NCI-H146 treated with DMSO at 0.1 percent for 48 hours (cell line): ENCODE data around the gene PHF3.

Experiments
- DNase-seq: peaks from one replicate; lab custom pipeline; 2025; ENCODE audit not compliant: unreplicated experiment; lab: John Stamatoyannopoulos, UW

The PHF3 gene

GRCh38 chr6:63640062-63640461 lies 4.5 kb downstream of the PHF3 start:
- DNase-seq, result no peak

DNA sequence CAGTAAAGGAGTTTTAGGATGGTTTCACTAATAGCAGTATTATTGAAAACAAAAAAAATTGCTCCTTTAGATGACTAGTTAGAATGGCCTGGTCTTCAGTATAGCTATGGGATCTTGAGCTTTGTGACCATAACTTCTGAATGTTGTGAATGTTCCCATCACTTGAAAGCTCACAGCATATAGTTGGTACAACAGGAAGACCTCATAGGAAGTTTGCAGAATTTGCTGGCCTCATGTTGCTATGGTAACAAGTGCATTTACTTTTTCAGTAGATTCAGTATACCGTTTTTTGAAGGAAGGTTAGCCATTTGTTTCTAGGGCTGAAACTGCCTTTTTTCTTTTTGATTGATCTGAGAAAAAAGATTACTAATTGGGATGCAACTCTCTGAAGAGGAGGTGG lies 8.3 kb downstream of the PHF3 start:
- DNase-seq, result no peak

DNA sequence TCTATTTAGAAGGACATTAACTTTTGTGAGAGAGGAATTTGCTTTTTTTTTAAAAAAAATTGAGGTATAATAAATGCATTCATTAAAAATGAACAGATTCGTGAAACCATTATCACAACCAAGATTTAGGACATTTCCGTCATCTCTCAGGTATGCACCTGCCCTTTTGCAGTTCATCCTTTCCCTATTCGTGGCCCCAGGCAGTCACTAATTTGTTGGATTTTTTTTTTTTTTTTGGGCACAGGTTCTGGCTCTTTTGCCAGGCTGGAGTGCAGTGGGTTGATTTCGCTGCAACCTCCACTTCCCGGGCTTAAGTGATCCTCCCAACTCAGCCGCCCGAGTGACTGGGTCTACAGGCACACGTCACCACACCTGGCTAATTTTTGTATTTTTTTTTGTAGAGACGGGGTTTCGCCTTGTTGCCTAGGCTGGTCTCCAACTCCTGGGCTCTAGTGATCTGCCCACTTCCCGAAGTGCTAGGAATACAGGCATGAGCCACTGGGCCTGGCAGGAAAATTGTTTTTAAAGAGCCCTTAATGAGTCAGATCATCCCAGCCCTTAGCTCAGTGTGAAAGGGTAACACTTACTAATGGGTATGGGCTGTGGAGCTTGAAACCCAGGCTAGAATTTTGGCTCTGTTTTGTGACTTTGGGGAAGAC lies 9.2 kb downstream of the PHF3 start:
- no peak for DNase-seq

DNA sequence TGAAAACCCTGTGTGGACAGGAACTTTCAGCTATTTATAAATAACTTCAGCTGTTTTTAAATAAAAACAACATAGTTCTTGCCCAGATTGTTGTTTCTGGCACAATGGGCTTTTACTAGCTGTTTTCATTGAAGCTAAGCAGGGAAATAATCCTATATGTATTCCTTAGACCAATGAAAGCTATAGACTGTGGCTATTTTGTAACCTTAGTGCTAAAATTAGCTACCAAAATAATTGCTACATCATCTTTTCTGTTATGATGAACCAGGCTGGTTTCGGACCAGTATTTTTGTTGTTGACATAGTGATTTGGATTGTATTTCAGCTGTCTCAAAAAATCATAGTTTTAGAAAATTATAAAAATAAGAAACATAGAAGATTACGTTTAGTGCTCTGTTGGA lies 13.7 kb downstream of the PHF3 start:
- no peak for DNase-seq

DNA sequence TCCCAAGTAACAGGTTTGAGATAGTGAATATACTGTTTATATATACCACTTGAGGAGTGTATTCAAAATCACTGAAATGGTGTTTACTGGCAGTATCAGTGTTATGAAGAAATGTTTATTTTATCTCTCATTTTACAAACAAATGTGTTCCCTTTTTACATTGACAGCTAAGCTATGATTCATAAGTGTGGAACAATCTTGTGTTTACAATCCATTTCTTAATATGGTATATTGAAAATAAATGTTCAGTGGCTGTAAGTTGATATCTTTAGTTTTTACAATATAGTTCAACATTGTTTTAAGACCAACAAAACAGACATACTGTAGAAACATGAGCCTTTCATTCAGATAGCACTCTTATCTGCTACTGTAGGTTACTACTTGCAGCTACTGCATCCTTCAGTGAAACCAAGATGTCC lies 14.3 kb downstream of the PHF3 start:
- DNase-seq, result no peak

- no peak for DNase-seq
Observed at GRCh38 chr6:63652980-63653379, 17.4 kb downstream of the PHF3 start.

DNA sequence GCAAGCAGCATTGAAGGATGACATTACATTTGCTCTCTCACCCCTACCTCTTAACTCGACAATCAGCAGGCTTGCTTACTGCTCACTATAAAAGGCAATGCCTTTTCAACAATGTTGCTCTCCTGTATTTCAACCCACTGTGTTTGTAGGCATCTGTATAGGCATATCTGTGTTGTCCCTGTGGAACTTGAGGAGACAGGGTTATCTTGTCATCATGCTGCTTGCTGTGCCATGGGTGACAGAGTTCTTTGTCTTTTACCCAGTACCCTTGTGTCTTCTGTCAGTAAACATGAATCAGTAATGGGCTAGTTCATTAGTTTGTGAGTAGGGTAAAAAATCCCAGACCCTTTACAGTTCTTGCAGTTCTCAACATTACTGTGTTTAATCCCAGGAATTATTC lies 25.2 kb downstream of the PHF3 start:
- DNase-seq, result no peak

GRCh38 chr6:63661769-63662168 lies 26.2 kb downstream of the PHF3 start:
- DNase-seq, result no peak

GRCh38 chr6:63663147-63663955 lies 27.7 kb downstream of the PHF3 start:
- no peak for DNase-seq

GRCh38 chr6:63663956-63664281 lies 28.3 kb downstream of the PHF3 start:
- DNase-seq, result no peak

GRCh38 chr6:63671098-63671754 lies 35.6 kb downstream of the PHF3 start:
- no peak for DNase-seq

DNA sequence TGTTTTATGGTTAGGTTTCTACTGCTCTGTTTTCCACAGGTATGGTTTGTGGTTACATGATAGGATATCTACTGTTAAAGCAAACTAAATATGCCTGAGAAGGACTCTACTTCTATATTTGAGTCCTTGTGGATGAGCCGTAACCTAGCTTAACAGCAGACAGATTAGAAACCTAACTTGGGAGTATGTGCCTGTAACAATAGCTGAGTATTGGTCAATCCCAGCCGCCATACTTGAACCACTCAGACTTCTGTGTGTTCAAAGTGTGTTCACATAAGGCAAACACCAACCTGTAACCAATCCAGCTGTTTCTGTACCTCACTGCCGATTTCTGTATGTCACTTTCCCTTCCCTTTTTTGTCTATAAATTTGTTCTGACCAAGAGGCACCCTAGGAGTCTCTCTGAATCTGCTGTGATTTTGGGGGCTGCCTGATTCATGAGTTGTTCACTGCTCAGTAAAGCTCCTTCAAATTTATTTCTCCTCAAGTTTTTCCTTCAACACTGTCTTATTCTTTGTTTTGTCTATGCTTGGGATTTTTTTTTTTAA lies 37.1 kb downstream of the PHF3 start:
- DNase-seq, result no peak

GRCh38 chr6:63673692-63674091 lies 38.1 kb downstream of the PHF3 start:
- no peak for DNase-seq

GRCh38 chr6:63674635-63675034 lies 39.0 kb downstream of the PHF3 start:
- no peak for DNase-seq

DNA sequence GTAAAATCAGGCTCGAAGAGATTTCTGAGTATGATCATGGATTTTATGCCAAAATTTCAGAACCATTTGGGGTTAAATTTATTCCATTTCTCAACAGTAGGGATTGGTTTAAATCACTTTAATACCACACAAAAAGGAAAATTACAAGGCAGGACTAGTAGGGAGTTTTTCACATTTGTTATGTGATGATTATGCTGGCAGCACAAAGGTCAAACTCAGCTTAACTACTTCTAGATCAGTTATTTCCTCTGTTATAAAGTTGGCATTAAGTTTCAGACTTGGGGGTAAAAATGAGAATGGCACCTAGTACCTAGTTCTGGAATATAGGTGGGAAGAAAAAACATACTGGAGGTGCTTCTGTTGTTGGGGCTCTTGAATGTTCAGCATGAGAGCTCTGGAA lies 39.5 kb downstream of the PHF3 start:
- no peak for DNase-seq

DNA sequence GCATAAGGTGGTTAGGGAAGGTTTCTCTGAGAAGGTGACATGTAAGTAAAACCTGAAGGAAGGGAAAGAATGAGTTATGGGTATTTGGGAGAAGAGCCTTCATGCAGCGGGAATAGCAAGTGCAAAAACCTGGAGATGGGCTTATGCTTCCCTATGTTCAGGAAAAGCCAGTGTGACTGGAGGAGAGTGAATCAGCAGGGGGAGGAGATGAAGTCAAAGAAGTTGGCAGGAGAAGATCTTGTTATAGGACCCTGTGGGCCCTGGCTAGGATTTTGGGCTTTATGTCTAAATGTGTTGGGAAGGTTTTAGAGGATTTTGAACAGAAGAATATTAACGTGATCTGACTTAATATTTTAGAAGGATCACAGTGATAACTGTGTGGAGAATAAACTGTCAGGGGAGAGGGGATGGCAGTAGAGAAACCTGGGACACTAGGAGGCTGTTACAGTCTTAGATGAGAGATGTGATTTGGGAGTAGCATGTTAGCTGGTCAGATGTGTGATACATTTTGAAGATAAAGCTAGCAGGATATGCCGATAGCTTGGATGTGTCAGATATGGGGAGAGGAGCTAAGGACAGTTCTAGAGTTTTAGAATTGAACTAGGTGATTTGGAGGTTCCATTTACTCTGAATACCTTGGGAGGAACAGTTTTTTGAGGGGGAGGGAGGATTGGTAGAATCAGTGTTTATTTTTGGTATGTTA lies 41.0 kb downstream of the PHF3 start:
- DNase-seq, result no peak

- DNase-seq, result no peak
Observed at GRCh38 chr6:63677282-63677681, 41.7 kb downstream of the PHF3 start.

DNA sequence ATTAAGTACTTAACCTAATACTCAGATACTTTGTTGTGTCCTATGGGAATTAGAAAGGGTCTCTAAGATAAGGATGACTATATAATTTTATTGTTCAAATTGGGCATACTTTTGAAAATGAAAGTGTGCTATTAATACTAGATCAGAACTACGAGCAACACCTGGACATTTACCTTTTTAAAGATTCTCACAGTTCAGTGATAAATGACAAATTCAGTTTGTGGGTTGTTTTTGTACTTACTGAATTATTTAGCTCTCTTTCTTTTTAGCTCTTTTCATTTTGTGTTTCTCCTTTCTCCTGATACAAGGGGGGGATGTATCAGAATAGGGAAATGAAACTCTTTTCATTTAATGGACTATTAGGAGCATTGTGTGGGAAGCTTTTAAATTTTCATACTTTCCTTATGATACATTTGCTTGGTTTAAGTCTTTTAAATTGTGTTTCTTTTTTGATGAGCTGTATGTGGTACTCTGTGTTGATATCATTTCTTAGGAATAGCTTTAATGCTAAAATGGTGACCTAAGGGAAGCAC lies 47.5 kb downstream of the PHF3 start:
- DNase-seq, result no peak

GRCh38 chr6:63685446-63686379 lies 50.1 kb downstream of the PHF3 start:
- no peak for DNase-seq

GRCh38 chr6:63689421-63689820 lies 53.8 kb downstream of the PHF3 start:
- DNase-seq, result no peak
